Gastroesophageal sphincter (tissue), 3 donors: ENCODE results near the gene GDPD5.

Experiments used
- CTCF ChIP-seq, 4 experiments: fragments of 200-600 bp in 2 of 4; fragments of 450-650 bp in 2 of 4; sonication (generic) in 1 of 4; IDR thresholded peaks; one replicate each; pipeline ENCODE4 v1.5.1; 2017 to 2019; ENCODE audit warnings: antibody characterized with exemption in 4 of 4, mild to moderate bottlenecking in 2 of 4, moderate library complexity in 2 of 4
- EP300 ChIP-seq: sonication (generic); formaldehyde crosslinking; IDR thresholded peaks from one replicate; pipeline ENCODE4 v1.6.1; 2017; ENCODE audit warnings: antibody characterized with exemption, mild to moderate bottlenecking
- POLR2A ChIP-seq, 2 donors: fragments of 450-650 bp; IDR thresholded peaks; one replicate each; pipeline ENCODE4 v1.6.1; 2017; ENCODE audit warnings: antibody characterized with exemption in 2 of 2, mild to moderate bottlenecking in 2 of 2, moderate library complexity in 1 of 2
- POLR2AphosphoS5 ChIP-seq: sonication (generic); formaldehyde crosslinking; IDR thresholded peaks from one replicate; pipeline ENCODE4 v1.6.1; 2017; ENCODE audit warnings: antibody characterized with exemption

GRCh38 chr11:75470476-75471080 lies 55.2 kb downstream of the GDPD5 start:
- TF ChIP-seq CTCF (IDR thresholded peaks at IDR 0.05) (no peak), POLR2AphosphoS5 (no peak), POLR2A (IDR thresholded peaks at IDR 0.05) (no peak), EP300 (no peak)
